ENCODE measurements around the gene ZBTB45.

Gene ZBTB45

DNA sequence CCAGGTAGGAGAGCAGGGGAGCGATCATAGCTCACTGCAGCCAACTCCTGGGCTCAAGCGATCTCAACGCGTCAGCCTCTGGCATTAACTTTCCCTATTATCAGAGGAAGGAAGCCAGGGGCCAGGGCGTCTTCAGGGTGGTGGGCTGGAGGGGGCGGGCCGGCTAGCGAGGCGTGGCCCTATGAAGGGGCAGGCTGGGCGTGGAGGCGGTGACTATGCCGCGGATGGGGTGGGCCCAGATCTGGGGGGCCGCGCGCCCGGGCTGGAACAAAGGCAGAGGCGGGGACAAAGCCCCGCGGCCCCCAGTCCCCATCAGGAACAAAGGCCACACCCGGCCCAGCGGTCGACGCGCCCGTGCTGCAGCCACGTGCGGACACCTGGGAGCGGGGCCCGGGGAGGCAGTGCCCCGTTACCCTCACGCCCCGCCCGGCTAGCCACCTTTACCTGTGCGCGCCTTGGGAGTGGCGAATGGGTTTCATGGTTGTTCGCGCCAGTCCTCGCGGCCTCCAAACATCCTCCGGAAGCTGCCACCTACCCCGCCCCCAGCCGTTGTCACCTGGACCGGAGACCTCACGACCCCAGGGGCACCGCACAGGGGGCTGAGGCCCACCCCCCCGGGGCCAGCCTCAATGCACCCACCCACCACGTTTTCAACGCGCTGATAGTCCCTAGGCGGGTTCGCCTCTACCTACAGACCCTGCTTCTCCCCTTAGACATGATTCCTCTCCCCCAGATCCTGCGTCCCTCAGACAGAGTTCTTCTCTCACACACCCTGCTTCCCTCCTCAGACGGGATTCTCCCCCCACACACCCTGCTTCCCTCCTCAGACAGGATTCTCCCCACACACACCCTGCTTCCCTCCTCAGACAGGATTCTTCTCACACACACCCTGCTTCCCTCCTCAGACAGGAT lies 18.9 kb upstream of the ZBTB45 start:
- no peak for TF ChIP-seq CTCF (IDR thresholded peaks at IDR 0.05; ENCODE audit: low read depth, low read length)
- no peak for DNase-seq (ENCODE audit: extremely low read depth, low read depth)

DNA sequence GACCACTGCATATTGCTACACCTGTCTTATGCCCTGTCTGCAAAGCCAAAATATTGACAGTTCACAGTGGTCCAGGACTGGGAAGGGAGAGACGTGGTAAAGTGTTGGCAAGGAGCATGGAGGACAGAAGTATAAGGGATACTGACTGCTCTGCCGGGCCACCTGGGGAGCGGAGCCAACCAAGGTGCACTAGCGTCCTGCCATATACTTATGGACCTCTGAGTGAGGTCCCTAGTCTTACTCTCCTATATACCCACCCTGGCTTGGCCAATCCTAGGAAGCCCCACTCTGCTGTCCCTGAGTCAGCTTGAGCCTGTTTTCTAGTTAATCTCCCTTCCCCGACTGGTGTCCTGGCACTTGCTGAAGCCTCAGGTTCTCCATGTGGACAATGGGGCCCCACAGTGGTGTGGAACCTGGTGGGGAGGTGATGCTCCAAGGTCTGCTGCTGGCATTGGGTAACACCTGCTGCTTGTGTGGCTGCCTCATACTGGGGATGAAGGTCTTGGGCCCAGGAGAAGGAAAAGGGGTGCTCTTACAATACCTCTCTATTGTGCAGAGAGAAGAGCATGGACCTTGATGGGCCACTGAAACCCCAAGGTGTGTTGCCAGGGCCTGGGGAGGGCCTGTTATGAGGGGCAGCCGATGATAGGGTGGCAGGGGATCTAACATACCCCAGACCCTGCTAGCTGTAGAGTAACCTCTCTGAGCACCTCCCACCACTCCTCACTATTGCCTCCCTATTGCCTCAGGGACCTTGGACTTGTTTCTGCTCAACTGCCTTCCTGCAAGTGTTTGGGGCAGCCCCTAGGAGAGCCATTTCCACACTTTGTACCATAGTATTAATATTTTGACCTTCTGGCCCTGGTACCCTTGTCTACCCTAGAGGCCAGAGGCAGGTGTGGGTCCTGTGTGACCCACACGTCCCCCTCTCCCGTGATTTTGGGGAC lies 17.5 kb upstream of the ZBTB45 start:
- no peak for TF ChIP-seq CTCF (IDR thresholded peaks at IDR 0.05; ENCODE audit: low read depth, low read length)
- no peak for DNase-seq (ENCODE audit: extremely low read depth, low read depth)

DNA sequence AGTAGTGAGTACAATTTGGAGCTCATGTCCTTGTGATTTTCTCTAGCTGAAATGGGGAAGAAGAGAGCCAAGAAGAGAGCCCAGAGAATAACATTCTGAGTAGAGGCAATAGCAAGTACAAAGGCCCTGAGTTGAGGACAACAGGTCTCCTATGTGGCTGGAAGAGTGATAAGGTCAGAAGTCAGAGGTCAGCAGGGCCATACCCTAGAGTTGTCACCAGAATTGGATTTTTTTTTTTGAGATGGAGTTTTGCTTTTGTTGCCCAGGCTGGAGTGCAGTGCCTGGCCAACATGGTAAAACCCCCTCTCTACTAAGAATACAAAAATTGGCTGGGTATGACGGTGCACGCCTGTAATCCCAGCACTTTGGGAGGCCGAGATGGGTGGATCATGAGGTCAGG lies 16.2 kb upstream of the ZBTB45 start:
- no peak for DNase-seq (ENCODE audit: extremely low read depth, low read depth)
- no peak for TF ChIP-seq CTCF (IDR thresholded peaks at IDR 0.05; ENCODE audit: low read depth, low read length)

DNA sequence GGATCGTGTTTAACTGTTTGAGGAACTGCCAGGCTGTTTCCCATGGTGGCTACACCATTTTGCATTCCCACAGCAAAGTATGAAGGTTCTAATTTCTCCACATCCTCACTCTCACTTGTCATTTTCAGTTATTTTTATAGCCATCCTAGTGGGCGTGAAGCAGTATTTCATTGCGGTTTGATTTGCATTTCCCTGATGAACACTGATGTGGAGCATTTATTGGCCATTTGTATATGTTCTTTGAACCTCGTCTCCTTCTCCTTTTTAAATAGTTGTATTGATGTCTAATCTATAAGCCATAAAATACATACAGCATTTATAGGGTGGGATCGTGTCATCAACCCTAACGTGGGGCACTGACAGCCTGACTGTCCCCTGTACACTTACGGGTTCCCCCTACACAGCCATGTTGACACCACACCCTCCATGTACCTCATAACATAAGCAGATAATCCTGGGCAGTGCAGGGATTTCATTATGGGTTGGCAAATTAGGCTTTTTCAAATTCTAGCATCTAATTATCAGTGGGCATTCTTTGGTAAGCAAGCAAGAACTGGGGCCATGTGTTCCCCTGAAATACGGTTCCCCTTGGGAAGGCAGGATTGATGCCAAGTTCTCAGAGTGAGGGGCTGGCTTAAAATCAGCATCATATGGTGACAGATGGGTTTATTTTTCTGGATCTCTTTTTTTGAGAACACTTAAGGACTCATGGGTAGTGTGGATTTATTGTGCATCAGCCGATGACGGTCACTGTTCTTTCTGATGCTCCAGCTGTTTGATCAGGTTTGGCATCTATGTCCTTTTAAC lies 11.6 kb upstream of the ZBTB45 start:
- DNase-seq (ENCODE audit: extremely low read depth, low read depth) = no peak
- no peak for TF ChIP-seq CTCF (IDR thresholded peaks at IDR 0.05; ENCODE audit: low read depth, low read length)

- DNase-seq (ENCODE audit: extremely low read depth, low read depth) = no peak
- TF ChIP-seq CTCF (IDR thresholded peaks at IDR 0.05; ENCODE audit: low read depth, low read length) = no peak
Measured at GRCh38 chr19:58529405-58529804, 9.8 kb upstream of the ZBTB45 start.

DNA sequence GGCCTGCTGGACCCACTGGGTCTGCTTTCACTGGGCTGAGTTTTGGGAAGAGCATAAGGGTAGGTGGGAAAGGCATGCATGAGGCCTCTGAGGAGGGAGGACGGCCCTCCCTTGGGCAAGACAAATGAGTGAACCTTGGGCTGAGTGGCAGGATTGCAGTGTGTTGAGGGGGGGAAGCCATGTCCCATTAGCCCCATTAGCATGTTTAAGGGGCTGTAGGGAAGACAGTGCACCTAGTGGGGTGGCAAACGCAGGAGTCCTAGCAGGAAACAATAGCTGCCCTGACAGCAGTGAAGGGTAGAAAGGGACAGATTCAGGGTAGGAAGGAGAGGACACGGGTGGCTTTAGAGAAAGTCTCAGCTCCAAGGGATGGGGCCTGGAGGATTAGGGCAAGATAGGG lies 3.1 kb upstream of the ZBTB45 start:
- no peak for TF ChIP-seq CTCF (IDR thresholded peaks at IDR 0.05; ENCODE audit: low read depth, low read length)
- no peak for DNase-seq (ENCODE audit: extremely low read depth, low read depth)

Data from AG09319 (cell line).